Natural killer cell treated with Interleukin-12 subunit alpha and Interleukin-12 subunit beta and Interleukin-15 and Interleukin-18, amount 100 ng/mL, for 72 hours (primary cell): Measurements from ENCODE around the gene SEMA7A. TPM values are rescaled to one million over a fixed set of nuclear protein-coding genes. Genes with fewer than 3 reads are reported as not detected.
A peak's percentile ranks its signal among the peaks of the same experiment; 100 is the strongest.

ENCODE experiments used
- ATAC-seq, 2 donors: fragments of 150-1000 bp; cut with Tn5 transposase in 1 of 2; sonication (Bioruptor Pico), chemical (Tn5 transposase) in 1 of 2; 2 replicates each; pipeline ENCODE4 v1.10.0; 2021
- DNase-seq: peaks from one replicate; pipeline ENCODE4 v3.0.0; 2022; ENCODE audit warnings: low spot score
- H3K27ac Mint-ChIP-seq, 2 donors: 1 replicate in 1 of 2; 2 replicates in 1 of 2; pipeline ENCODE4 v1.8.0; 2022; ENCODE audit warnings: mixed read lengths in 2 of 2, mild to moderate bottlenecking in 1 of 2, moderate library complexity in 1 of 2
- H3K27me3 Mint-ChIP-seq, 2 donors: 1 replicate in 1 of 2; 2 replicates in 1 of 2; pipeline ENCODE4 v1.8.0; 2022; ENCODE audit warnings: mixed read lengths in 2 of 2
- H3K36me3 Mint-ChIP-seq: one replicate; pipeline ENCODE4 v1.8.0; 2022; ENCODE audit warnings: mixed read lengths
- H3K4me1 Mint-ChIP-seq, 2 donors: 1 replicate in 1 of 2; 2 replicates in 1 of 2; pipeline ENCODE4 v1.8.0; 2022; ENCODE audit warnings: low read depth in 2 of 2, mixed read lengths in 2 of 2, mild to moderate bottlenecking in 1 of 2
- H3K4me3 Mint-ChIP-seq: one replicate; pipeline ENCODE4 v1.8.0; 2022; ENCODE audit warnings: mixed read lengths
- H3K9me3 Mint-ChIP-seq: 2 replicates; pipeline ENCODE4 v1.8.0; 2022; ENCODE audit warnings: mixed read lengths
- total RNA-seq, 2 donors: library from RNA; stranded (reverse); gene quantifications; one replicate each; pipeline ENCODE4 v1.2.3, GENCODE V29; 2022

SEMA7A gene
- total RNA-seq, 2 donors from 2014 or later: 32.1 to 40.8 TPM

GRCh38 chr15:74400915-74401757 lies 32.6 kb downstream of the SEMA7A start:
- peak overlapping the region; percentile 81 for H3K4me3 Mint-ChIP-seq
- no peaks in the 10 kb centered on the region for H3K27me3 Mint-ChIP-seq

DNA sequence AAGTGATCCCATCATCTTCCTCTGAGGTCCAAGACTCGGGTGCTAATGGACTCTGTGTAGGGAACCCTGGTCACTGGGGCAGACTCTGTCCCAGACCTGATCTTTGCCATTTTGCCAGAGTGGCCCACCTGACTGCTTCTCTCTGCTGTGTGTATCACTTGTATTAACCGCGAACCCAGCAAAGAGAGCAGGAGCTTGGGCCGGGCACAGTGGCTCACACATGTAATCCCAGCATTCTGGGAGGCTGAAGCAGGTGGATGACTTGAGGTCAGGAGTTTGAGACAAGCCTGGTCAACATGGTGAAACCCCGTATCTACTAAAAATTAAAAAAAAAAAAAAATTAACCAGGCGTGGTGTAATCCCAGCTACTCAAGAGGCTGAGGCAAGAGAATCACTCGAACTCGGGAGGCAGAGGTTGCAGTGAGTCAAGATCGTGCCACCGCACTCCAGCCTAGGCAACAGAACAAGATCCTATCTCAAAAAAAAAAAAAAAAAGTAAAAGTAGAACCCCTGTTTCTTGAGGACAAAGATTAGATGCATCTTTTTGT lies 33.4 kb downstream of the SEMA7A start:
- peak; percentile 34 to 40 for ATAC-seq
- peaks cover 79 to 84% of the 10 kb centered on the region in 2 donors for H3K4me1 Mint-ChIP-seq
- peak overlapping the region; percentile 88 to 93 for H3K27ac Mint-ChIP-seq
- H3K36me3 Mint-ChIP-seq: no peaks in the 10 kb centered on the region
- peak overlapping the region; percentile 81 for H3K4me3 Mint-ChIP-seq
- no peaks in the 10 kb centered on the region for H3K9me3 Mint-ChIP-seq
- no peaks in the 10 kb centered on the region for H3K27me3 Mint-ChIP-seq
- no peak for DNase-seq

More at GRCh38 chr15:74400915-74401757, 32.6 kb downstream of the SEMA7A start:
- ATAC-seq: peak; percentile 36 to 43
- H3K9me3 Mint-ChIP-seq: no peaks in the 10 kb centered on the region
- peak overlapping the region; percentile 88 to 93 for H3K27ac Mint-ChIP-seq
- no peaks in the 10 kb centered on the region for H3K36me3 Mint-ChIP-seq
- peaks cover 80 to 90% of the 10 kb centered on the region in 2 donors for H3K4me1 Mint-ChIP-seq
- no peak for DNase-seq

- no peaks in the 10 kb centered on the region for H3K36me3 Mint-ChIP-seq
- H3K9me3 Mint-ChIP-seq: no peaks in the 10 kb centered on the region
- peaks cover 79 to 82% of the 10 kb centered on the region in 2 donors for H3K4me1 Mint-ChIP-seq
- ATAC-seq (peak; percentile 34 to 62), DNase-seq (peak; percentile 80)
- H3K27me3 Mint-ChIP-seq: no peaks in the 10 kb centered on the region
- peak overlapping the region; percentile 88 to 93 for H3K27ac Mint-ChIP-seq
- H3K4me3 Mint-ChIP-seq: peak overlapping the region; percentile 81
Measured at GRCh38 chr15:74399511-74400312, 34.0 kb downstream of the SEMA7A start.

DNA sequence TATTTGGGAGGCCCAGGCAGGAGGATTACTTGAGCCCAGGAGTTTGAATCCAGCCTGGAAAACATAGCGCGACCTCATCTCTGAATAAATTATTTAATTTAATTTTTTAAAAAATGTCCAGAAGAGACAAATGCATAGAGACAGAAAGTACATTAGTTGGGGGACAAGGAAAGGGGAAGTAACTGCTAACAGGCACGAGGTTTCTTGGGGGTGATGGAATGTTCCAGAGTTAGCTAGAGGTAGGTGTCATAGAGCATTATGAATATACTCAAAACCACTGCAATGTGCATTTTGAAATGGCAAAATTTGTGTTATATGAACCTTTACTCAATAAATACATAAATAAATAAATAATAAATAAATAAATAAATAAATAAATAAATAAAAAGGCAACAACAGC lies 34.7 kb downstream of the SEMA7A start:
- H3K27me3 Mint-ChIP-seq: no peaks in the 10 kb centered on the region
- H3K36me3 Mint-ChIP-seq: no peaks in the 10 kb centered on the region
- H3K4me1 Mint-ChIP-seq: peaks cover 73 to 82% of the 10 kb centered on the region in 2 donors
- H3K27ac Mint-ChIP-seq: peak overlapping the region; percentile 88 to 93
- ATAC-seq (no peak), DNase-seq (no peak)
- H3K9me3 Mint-ChIP-seq: no peaks in the 10 kb centered on the region
- H3K4me3 Mint-ChIP-seq: peak overlapping the region; percentile 45

GRCh38 chr15:74398183-74398582 lies 35.6 kb downstream of the SEMA7A start:
- peak overlapping the region; percentile 88 to 93 for H3K27ac Mint-ChIP-seq
- ATAC-seq: no peak
- peak overlapping the region; percentile 45 for H3K4me3 Mint-ChIP-seq
- no peaks in the 10 kb centered on the region for H3K9me3 Mint-ChIP-seq
- no peaks in the 10 kb centered on the region for H3K36me3 Mint-ChIP-seq
- H3K4me1 Mint-ChIP-seq: peaks cover 67 to 80% of the 10 kb centered on the region in 2 donors
- H3K27me3 Mint-ChIP-seq: no peaks in the 10 kb centered on the region
- no peak for DNase-seq

- H3K27me3 Mint-ChIP-seq: no peaks in the 10 kb centered on the region
- peak overlapping the region; percentile 88 to 93 for H3K27ac Mint-ChIP-seq
- peaks cover 61 to 78% of the 10 kb centered on the region in 2 donors for H3K4me1 Mint-ChIP-seq
- H3K36me3 Mint-ChIP-seq: no peaks in the 10 kb centered on the region
- peak overlapping the region; percentile 59 for H3K4me3 Mint-ChIP-seq
- ATAC-seq: no peak
- no peak for DNase-seq
- no peaks in the 10 kb centered on the region for H3K9me3 Mint-ChIP-seq
Measured at GRCh38 chr15:74397239-74398068, 36.3 kb downstream of the SEMA7A start.

- H3K4me3 Mint-ChIP-seq: peak overlapping the region; percentile 59
- H3K27me3 Mint-ChIP-seq: no peaks in the 10 kb centered on the region
- H3K4me1 Mint-ChIP-seq: peaks cover 60 to 78% of the 10 kb centered on the region in 2 donors
- no peaks in the 10 kb centered on the region for H3K36me3 Mint-ChIP-seq
- ATAC-seq (peak; percentile 13 to 20), DNase-seq (no peak)
- peak overlapping the region; percentile 88 to 93 for H3K27ac Mint-ChIP-seq
- no peaks in the 10 kb centered on the region for H3K9me3 Mint-ChIP-seq
Measured at GRCh38 chr15:74396445-74397238, 37.1 kb downstream of the SEMA7A start.

DNA sequence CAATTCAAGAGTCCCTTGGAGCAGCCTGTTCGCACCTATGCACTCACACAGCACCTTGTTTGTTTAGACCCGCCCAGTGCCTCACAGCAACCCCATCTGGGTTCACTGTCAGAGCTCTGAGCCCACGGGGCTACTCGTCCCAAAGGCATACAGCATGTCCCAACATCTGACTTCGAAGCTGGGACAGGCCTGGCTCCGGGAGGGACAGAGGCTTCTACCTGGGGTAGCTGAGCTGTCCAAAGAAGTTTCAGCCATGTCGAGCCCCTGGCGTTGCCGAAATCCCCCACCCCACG lies 37.7 kb downstream of the SEMA7A start:
- no peaks in the 10 kb centered on the region for H3K9me3 Mint-ChIP-seq
- no peak overlapping the region for H3K4me3 Mint-ChIP-seq
- H3K27me3 Mint-ChIP-seq: no peaks in the 10 kb centered on the region
- DNase-seq: no peak
- peak overlapping the region; percentile 88 to 93 for H3K27ac Mint-ChIP-seq
- no peaks in the 10 kb centered on the region for H3K36me3 Mint-ChIP-seq
- no peak for ATAC-seq
- H3K4me1 Mint-ChIP-seq: peaks cover 59 to 77% of the 10 kb centered on the region in 2 donors

- Mint-ChIP-seq H3K27me3 (no peaks in the 10 kb centered on the region), H3K27ac (peak overlapping the region; percentile 81 to 89), H3K4me3 (no peak overlapping the region), H3K36me3 (no peaks in the 10 kb centered on the region), H3K9me3 (no peaks in the 10 kb centered on the region), H3K4me1 (peaks cover 59 to 76% of the 10 kb centered on the region in 2 donors)
- ATAC-seq (no peak), DNase-seq (no peak)
Measured at GRCh38 chr15:74395319-74396145, 38.2 kb downstream of the SEMA7A start.

- ATAC-seq: no peak
- peaks cover 52 to 69% of the 10 kb centered on the region in 2 donors for H3K4me1 Mint-ChIP-seq
- no peaks in the 10 kb centered on the region for H3K27me3 Mint-ChIP-seq
- no peak for DNase-seq
- no peaks in the 10 kb centered on the region for H3K9me3 Mint-ChIP-seq
- peak overlapping the region; percentile 81 to 89 for H3K27ac Mint-ChIP-seq
- no peak overlapping the region for H3K4me3 Mint-ChIP-seq
- no peaks in the 10 kb centered on the region for H3K36me3 Mint-ChIP-seq
Measured at GRCh38 chr15:74394090-74394846, 39.5 kb downstream of the SEMA7A start.

DNA sequence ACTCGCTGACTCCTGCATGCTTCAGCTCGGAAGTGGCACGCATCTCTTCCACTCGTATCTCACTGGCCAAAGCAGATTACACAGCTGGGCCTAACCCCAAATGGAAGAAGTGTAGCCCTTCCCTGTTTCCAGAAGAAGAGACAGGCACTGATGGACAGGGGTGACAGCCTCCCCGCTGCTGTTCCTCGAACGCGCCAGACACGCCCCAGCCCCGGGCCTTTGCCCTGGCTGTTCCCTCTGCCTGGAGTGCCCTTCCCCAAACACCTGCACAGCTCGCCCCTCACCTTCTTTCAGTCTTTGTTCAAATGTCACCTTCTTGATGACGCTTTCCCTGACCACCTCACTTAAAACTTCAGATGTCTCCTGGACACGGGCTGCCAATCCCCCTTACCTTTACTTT lies 40.3 kb downstream of the SEMA7A start:
- Mint-ChIP-seq H3K27ac (peak overlapping the region; percentile 81 to 89), H3K4me1 (peaks cover 44 to 61% of the 10 kb centered on the region in 2 donors), H3K27me3 (no peaks in the 10 kb centered on the region), H3K36me3 (no peaks in the 10 kb centered on the region), H3K9me3 (no peaks in the 10 kb centered on the region), H3K4me3 (peak overlapping the region; percentile 7)
- DNase-seq (no peak), ATAC-seq (no peak)
